SK-N-MC (cell line): ENCODE data around the gene HS6ST1.

Experiments
- EZH2 ChIP-seq: fragments of 200-600 bp; sonication (generic); IDR thresholded peaks from one replicate; pipeline ENCODE4 v1.6.1; 2017; ENCODE audit warnings: antibody characterized with exemption
- POLR2AphosphoS5 ChIP-seq: IDR thresholded peaks from 2 replicates; pipeline ENCODE4 v1.6.1; 2012; ENCODE audit warnings: mild to moderate bottlenecking, low read depth, low read length, borderline replicate concordance

DNA sequence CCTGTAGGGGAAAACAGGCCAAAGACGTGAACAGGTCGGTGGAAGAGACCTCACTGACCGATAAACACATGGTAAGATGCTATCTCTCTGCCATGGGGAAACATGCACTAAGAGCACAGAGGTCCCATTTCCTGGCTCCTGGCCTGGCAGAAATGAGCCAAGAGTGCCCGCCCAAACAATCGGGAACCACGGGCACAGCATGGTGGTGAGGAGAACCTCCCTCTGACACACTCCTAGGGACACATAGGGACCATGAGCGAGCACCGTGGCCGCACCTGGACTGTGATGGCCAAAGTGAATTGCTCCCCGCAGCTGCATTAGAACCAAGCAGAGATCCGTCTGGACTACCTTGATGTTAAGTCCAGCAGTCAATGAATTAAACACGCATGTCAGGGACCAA is 11.1 kb downstream of the HS6ST1 start:
- TF ChIP-seq EZH2 (no peak), POLR2AphosphoS5 (no peak)
